Naive thymus-derived CD4-positive, alpha-beta T cell (primary cell): ENCODE results near the gene NACC1. TPM values are rescaled to one million over a fixed set of nuclear protein-coding genes. Genes with fewer than 3 reads are reported as not detected.

ENCODE experiments used
- ATAC-seq: fragments of 150-1000 bp; cut with Tn5 transposase; 2 replicates; pipeline ENCODE4 v1.10.0; 2021; ENCODE audit warnings: mild to moderate bottlenecking, moderate library complexity
- CTCF ChIA-PET: fragments of 350-600 bp; sonication (Branson Sonifier 250); formaldehyde crosslinking; loops from one replicate; lab custom pipeline; 2021; ENCODE audit warnings: antibody characterized with exemption; lab: Charles Lee
- POLR2A ChIA-PET: fragments of 350-600 bp; sonication (Branson Sonifier 250); formaldehyde crosslinking; loops from one replicate; lab custom pipeline; 2021; ENCODE audit warnings: antibody characterized with exemption, inconsistent platforms; lab: Charles Lee
- DNase-seq, 9 donors: peaks; one replicate each; pipeline versions ENCODE4 v3.0.0 to v3.0.0-alpha.2; 2020 to 2022; ENCODE audit warnings: mixed read lengths in 1 of 9
- H3K27ac ChIP-seq: one replicate; pipeline ENCODE4 v1.7.0; 2013; ENCODE audit warnings: mild to moderate bottlenecking, low read depth, low read length, moderate library complexity
- H3K27me3 ChIP-seq, 2 donors: one replicate each; pipeline ENCODE4 v1.7.0; 2013; ENCODE audit warnings: low read length in 2 of 2, mild to moderate bottlenecking in 2 of 2, moderate library complexity in 2 of 2; ENCODE audit not compliant: control insufficient read depth in 2 of 2, insufficient read depth in 2 of 2
- H3K36me3 ChIP-seq, 3 experiments: 1 replicate in 2 of 3; 2 replicates in 1 of 3; pipeline ENCODE4 v1.7.0; 2013; ENCODE audit warnings: low read length in 3 of 3, mild to moderate bottlenecking in 3 of 3, moderate library complexity in 1 of 3; ENCODE audit not compliant: insufficient read depth in 3 of 3, control insufficient read depth in 2 of 3
- H3K4me1 ChIP-seq, 2 donors: one replicate each; pipeline ENCODE4 v1.7.0; 2013; ENCODE audit warnings: low read length in 2 of 2, mild to moderate bottlenecking in 2 of 2, moderate library complexity in 1 of 2; ENCODE audit not compliant: control insufficient read depth in 2 of 2, insufficient read depth in 2 of 2
- H3K4me3 ChIP-seq: 2 replicates; pipeline ENCODE4 v1.7.0; 2013; ENCODE audit warnings: mild to moderate bottlenecking, low read length
- H3K9me3 ChIP-seq, 3 experiments: 1 replicate in 2 of 3; 2 replicates in 1 of 3; pipeline ENCODE4 v1.7.0; 2013; ENCODE audit warnings: low read length in 3 of 3; ENCODE audit not compliant: control insufficient read depth in 2 of 3
- H3K27ac Mint-ChIP-seq, 9 donors: one replicate each; pipeline ENCODE4 v1.8.0; 2020 to 2022; ENCODE audit warnings: mixed read lengths in 9 of 9, mild to moderate bottlenecking in 8 of 9, moderate library complexity in 5 of 9, inconsistent platforms in 2 of 9
- H3K27me3 Mint-ChIP-seq, 5 donors: one replicate each; pipeline ENCODE4 v1.8.0; 2021 to 2022; ENCODE audit warnings: mixed read lengths in 5 of 5, mild to moderate bottlenecking in 1 of 5
- H3K36me3 Mint-ChIP-seq, 5 donors: one replicate each; pipeline ENCODE4 v1.8.0; 2020 to 2022; ENCODE audit warnings: mixed read lengths in 5 of 5, mild to moderate bottlenecking in 3 of 5, inconsistent platforms in 1 of 5
- H3K4me1 Mint-ChIP-seq, 7 donors: one replicate each; pipeline ENCODE4 v1.8.0; 2020 to 2022; ENCODE audit warnings: mixed read lengths in 7 of 7, mild to moderate bottlenecking in 3 of 7, inconsistent platforms in 1 of 7
- H3K4me3 Mint-ChIP-seq, 10 donors: one replicate each; pipeline ENCODE4 v1.8.0; 2020 to 2022; ENCODE audit warnings: mild to moderate bottlenecking in 10 of 10, mixed read lengths in 10 of 10, moderate library complexity in 6 of 10, inconsistent platforms in 2 of 10
- H3K9me3 Mint-ChIP-seq, 11 donors: one replicate each; pipeline ENCODE4 v1.8.0; 2020 to 2022; ENCODE audit warnings: mixed read lengths in 11 of 11, mild to moderate bottlenecking in 4 of 11, inconsistent platforms in 1 of 11, moderate library complexity in 1 of 11
- intact Hi-C, 2 donors: fragments of 100-400 bp; cut with micrococcal nuclease; formaldehyde crosslinking; loops; one replicate each; pipeline ENCODE4 v1.15.1; 2023
- polyA plus RNA-seq, 2 donors: library from polyadenylated mRNA; unstranded; fragments of 300-500 nt; fragmentation: Illumina TruSeq; gene quantifications; one replicate each; pipeline ENCODE4 v1.2.3, GENCODE V29; 2021
- total RNA-seq, 6 experiments: library from RNA in 5 of 6; stranded (reverse) in 5 of 6; gene quantifications; 1 replicate in 5 of 6; 2 replicates in 1 of 6; pipeline ENCODE4 v1.2.3 and lab custom pipeline; 2021 to 2026

The NACC1 gene
- total and polyA plus RNA-seq, 7 experiments from 2014 or later, result 1.7 to 72.7 (median 20.7) TPM

DNA sequence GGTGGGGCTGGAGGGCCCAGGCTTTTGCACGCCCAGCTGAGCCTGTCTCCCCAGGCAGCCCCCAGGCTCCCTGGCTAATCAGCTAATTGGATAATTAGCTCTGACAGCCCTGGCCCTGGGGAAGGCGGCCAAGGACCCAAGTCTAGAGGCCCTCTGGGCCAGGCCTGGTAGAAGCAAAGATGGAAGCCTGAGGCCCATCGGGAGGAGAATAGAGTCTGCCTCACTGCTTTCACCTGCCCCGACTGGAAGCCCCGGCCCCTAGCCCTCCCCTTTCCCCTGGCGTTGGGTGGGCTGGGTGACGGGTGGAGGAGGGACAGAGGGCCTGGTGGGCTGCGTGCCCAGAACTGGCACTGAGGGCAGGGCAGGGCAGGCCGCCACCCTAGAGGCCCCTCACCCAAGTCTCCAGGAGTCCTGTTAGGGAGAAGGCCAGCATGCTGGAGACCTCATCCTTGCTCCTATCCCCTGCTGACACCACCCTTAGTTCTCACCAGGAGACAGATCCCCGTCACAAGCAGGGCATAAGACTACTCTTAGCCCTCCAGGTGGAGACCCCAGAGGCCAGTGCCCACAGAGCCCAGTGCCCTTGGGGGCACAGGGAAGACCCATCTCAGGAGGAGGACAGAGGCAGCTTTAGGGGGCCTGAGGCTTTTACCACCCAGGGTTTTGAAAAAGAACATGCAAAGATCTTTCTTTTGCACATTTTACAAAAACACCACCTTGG, 27.4 kb upstream of the NACC1 start:
- intact Hi-C loops, result loop anchor here in 1 of 2 donors (10.0 kb wide), 1 partner anchor 206 kb away; the partner anchor contains the start of genes DNASE2 and KLF1
- Histone ChIP-seq H3K27me3 (no peaks in the 10 kb centered on the region), H3K4me1 (peaks cover under 1 to 3% of the 10 kb centered on the region in 2 donors), H3K9me3 (no peaks in the 10 kb centered on the region), H3K4me3 (no peak overlapping the region), H3K27ac (no peak overlapping the region), H3K36me3 (no peaks in the 10 kb centered on the region)
- CTCF ChIA-PET, result interaction anchor here (6.2 kb wide), 1 partner anchor 113 kb away, joined by 75 read pairs; no protein-coding TSS in a partner anchor
- DNase-seq, result no peak
- POLR2A ChIA-PET, result interaction anchor here (1.0 kb wide), 1 partner anchor 199 kb away, joined by 3 read pairs; the partner anchor contains the start of gene GCDH
- ATAC-seq, result no peak
- Mint-ChIP-seq H3K27ac (peak overlapping the region in 1 of 9 donors; percentile 4), H3K36me3 (no peaks in the 10 kb centered on the region), H3K27me3 (peaks cover 0 to 18% (median 0%) of the 10 kb centered on the region in 5 donors), H3K4me3 (no peak overlapping the region), H3K4me1 (peaks cover 1 to 10% (median 5%) of the 10 kb centered on the region in 7 donors), H3K9me3 (no peaks in the 10 kb centered on the region)

GRCh38 chr19:13091400-13092157, 26.5 kb upstream of the NACC1 start:
- no peak overlapping the region for H3K4me3 Mint-ChIP-seq
- no peaks in the 10 kb centered on the region for H3K36me3 Mint-ChIP-seq
- intact Hi-C loops, result loop anchor here in 1 of 2 donors (2.0 to 10.0 kb wide), 2 partner anchors 61 to 207 kb away; partner anchors contain the start of genes DNASE2 and KLF1
- no peaks in the 10 kb centered on the region for H3K9me3 ChIP-seq
- no peak overlapping the region for H3K4me3 ChIP-seq
- H3K27me3 ChIP-seq, result peaks cover 0 to under 1% of the 10 kb centered on the region in 2 donors
- DNase-seq, result no peak
- no peak overlapping the region for H3K27ac Mint-ChIP-seq
- no peak for ATAC-seq
- no peaks in the 10 kb centered on the region for H3K9me3 Mint-ChIP-seq
- H3K27ac ChIP-seq, result no peak overlapping the region
- POLR2A ChIA-PET, result no interaction called here
- H3K27me3 Mint-ChIP-seq, result peaks cover 5 to 23% (median 6%) of the 10 kb centered on the region in 5 donors
- no peaks in the 10 kb centered on the region for H3K36me3 ChIP-seq
- peaks cover 9 to 10% of the 10 kb centered on the region in 2 donors for H3K4me1 ChIP-seq
- CTCF ChIA-PET, result interaction anchor here (1.0 to 6.2 kb wide), 3 partner anchors 114 to 126 kb away, joined by 3 to 75 read pairs (median 13); partner anchors contain the start of gene DAND5
- H3K4me1 Mint-ChIP-seq, result peaks cover 8 to 17% (median 12%) of the 10 kb centered on the region in 7 donors

DNA sequence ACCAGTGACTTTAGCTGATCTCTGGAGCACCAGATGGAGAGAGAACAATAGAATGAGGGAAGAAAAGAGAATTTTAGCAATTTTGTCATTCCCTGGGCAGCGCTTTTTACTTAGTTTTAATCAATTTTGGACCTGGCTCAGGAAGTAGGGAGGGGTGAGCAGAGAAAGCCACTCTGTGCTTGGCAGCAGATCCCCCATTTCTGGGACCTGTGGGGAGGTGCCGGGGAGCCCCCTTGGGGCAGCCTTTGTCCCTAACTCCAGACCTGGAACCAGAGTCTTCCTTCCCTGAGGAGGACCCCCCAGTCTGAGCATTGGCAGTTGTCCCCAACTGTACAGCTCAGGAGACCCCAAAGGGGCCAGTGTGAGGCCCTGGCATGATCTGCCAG, 25.9 kb upstream of the NACC1 start:
- Histone ChIP-seq H3K9me3 (no peaks in the 10 kb centered on the region), H3K36me3 (no peaks in the 10 kb centered on the region), H3K27ac (no peak overlapping the region), H3K4me3 (no peak overlapping the region), H3K27me3 (peaks cover 0 to 6% of the 10 kb centered on the region in 2 donors), H3K4me1 (peaks cover 15% of the 10 kb centered on the region in 2 donors)
- ChIA-PET POLR2A (no interaction called here), CTCF (interaction anchor here (1.0 to 6.2 kb wide), 3 partner anchors 114 to 127 kb away, joined by 3 to 75 read pairs (median 13); partner anchors contain the start of gene DAND5)
- Mint-ChIP-seq H3K4me3 (no peak overlapping the region), H3K4me1 (peaks cover 13 to 20% (median 15%) of the 10 kb centered on the region in 7 donors), H3K27ac (no peak overlapping the region), H3K27me3 (peaks cover 6 to 27% (median 9%) of the 10 kb centered on the region in 5 donors), H3K36me3 (no peaks in the 10 kb centered on the region), H3K9me3 (no peaks in the 10 kb centered on the region)
- ATAC-seq (no peak), DNase-seq (no peak)
- intact Hi-C loops, result loop anchor here in 1 of 2 donors (2.0 to 10.0 kb wide), 2 partner anchors 61 to 207 kb away; partner anchors contain the start of genes DNASE2 and KLF1

DNA sequence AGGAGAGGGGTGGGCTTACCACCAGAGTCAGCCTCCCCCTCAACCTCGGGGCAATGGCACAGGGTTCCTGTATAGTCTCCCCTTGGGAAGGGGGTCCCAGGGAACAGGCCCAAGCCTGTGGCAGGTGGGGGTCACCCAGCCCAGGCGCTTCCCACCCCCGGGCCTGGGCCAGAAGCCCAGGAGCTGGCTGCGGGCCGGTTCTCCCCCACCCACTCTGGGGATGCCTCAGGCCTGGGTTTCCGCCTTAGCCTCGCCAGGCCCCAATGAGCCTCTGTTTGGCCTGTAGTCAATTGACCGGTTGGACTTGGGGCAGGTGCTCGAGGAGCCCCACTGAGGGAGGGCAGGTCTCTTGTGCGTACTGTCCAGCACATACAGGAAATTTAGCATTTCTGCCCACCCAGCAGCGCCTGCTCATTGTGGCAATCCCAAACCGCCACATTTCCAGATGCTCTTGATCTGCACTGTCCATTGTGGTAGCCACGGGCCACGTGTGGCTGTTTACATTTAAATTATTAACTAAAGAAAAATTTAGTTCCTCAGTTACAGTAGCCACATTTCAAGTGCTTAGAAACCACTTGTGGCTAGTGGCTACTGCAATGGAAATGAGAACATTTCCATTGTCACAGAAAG, 25.3 kb upstream of the NACC1 start:
- Mint-ChIP-seq H3K27me3 (peaks cover 6 to 30% (median 11%) of the 10 kb centered on the region in 5 donors), H3K36me3 (no peaks in the 10 kb centered on the region), H3K4me1 (peaks cover 13 to 22% (median 16%) of the 10 kb centered on the region in 7 donors), H3K27ac (no peak overlapping the region), H3K9me3 (no peaks in the 10 kb centered on the region), H3K4me3 (no peak overlapping the region)
- peaks cover 0 to 6% of the 10 kb centered on the region in 2 donors for H3K27me3 ChIP-seq
- H3K4me3 ChIP-seq, result no peak overlapping the region
- intact Hi-C loops, result loop anchor here (1.0 to 10.0 kb wide), 6 partner anchors 31 to 208 kb away; partner anchors contain the start of genes DNASE2 (in 1 of the 2) and KLF1 (in 1 of the 2)
- H3K9me3 ChIP-seq, result no peaks in the 10 kb centered on the region
- ChIA-PET CTCF (interaction anchor here (1.6 to 6.2 kb wide), 4 partner anchors 59 to 127 kb away, joined by 4 to 75 read pairs (median 9); no protein-coding TSS in a partner anchor), POLR2A (interaction anchor here (0.8 to 2.2 kb wide), 2 partner anchors 12 to 118 kb away, joined by 3 to 8 read pairs; no protein-coding TSS in a partner anchor)
- no peak for ATAC-seq
- no peaks in the 10 kb centered on the region for H3K36me3 ChIP-seq
- no peak overlapping the region for H3K27ac ChIP-seq
- DNase-seq, result no peak
- peaks cover 17 to 18% of the 10 kb centered on the region in 2 donors for H3K4me1 ChIP-seq

GRCh38 chr19:13093407-13094105, 24.5 kb upstream of the NACC1 start:
- Mint-ChIP-seq H3K27ac (no peak overlapping the region), H3K4me3 (peak overlapping the region in 1 of 10 donors; percentile 25), H3K4me1 (peaks cover 13 to 30% (median 23%) of the 10 kb centered on the region in 7 donors), H3K27me3 (peaks cover 6 to 37% (median 16%) of the 10 kb centered on the region in 5 donors), H3K9me3 (no peaks in the 10 kb centered on the region), H3K36me3 (peaks cover 0 to 2% (median 0%) of the 10 kb centered on the region in 5 donors)
- ChIA-PET CTCF (interaction anchor here (0.6 to 6.2 kb wide), 11 partner anchors 12 to 476 kb away, joined by 3 to 75 read pairs (median 5); no protein-coding TSS in a partner anchor), POLR2A (interaction anchor here (0.8 to 2.2 kb wide), 4 partner anchors 11 to 302 kb away, joined by 3 to 8 read pairs (median 4); no protein-coding TSS in a partner anchor)
- intact Hi-C loops, result loop anchor here (1.0 to 10.0 kb wide), 8 partner anchors 11 to 209 kb away; partner anchors contain the start of genes DNASE2 (in 1 of the 2) and KLF1 (in 1 of the 2)
- no peak overlapping the region for H3K27ac ChIP-seq
- H3K4me1 ChIP-seq, result peaks cover 18% of the 10 kb centered on the region in 2 donors
- DNase-seq (peak; percentile 71 to 83 (median 78)), ATAC-seq (peak; percentile 85)
- peaks cover 0 to 6% of the 10 kb centered on the region in 2 donors for H3K27me3 ChIP-seq
- H3K9me3 ChIP-seq, result no peaks in the 10 kb centered on the region
- no peak overlapping the region for H3K4me3 ChIP-seq
- no peaks in the 10 kb centered on the region for H3K36me3 ChIP-seq
